Measurements from ENCODE around the gene PRDM16. TPM values are rescaled to one million over a fixed set of nuclear protein-coding genes. Genes with fewer than 3 reads are reported as not detected.

The PRDM16 gene
- total RNA-seq, 1 experiment from 2014 or later = 0.17 TPM

GRCh38 chr1:3184666-3185065, 115.7 kb downstream of the PRDM16 start:
- Mint-ChIP-seq H3K9me3 (no peaks in the 10 kb centered on the region), H3K4me1 (peaks cover 5 to 14% of the 10 kb centered on the region in 2 experiments; a peak in 3 of 4 replicates), H3K27ac (peak overlapping the region in 2 of 3 experiments; percentile 28 to 65; a peak in 2 of 7 replicates)

More at GRCh38 chr1:3184666-3185065, 115.7 kb downstream of the PRDM16 start:
- no peak overlapping the region for H2BK20ac ChIP-seq (ENCODE audit: low read depth, low read length, poor library complexity, severe bottlenecking)
- H3K27ac ChIP-seq (ENCODE audit: insufficient read length, low read depth, low read length) = no peak overlapping the region
- H3K23ac ChIP-seq (ENCODE audit: insufficient read length, low read depth, low read length) = no peak overlapping the region
- H4K20me1 ChIP-seq (ENCODE audit: control insufficient read depth, insufficient read depth, insufficient read length) = no peaks in the 10 kb centered on the region
- peaks cover 4% of the 10 kb centered on the region for H3K23me2 ChIP-seq (ENCODE audit: insufficient read length, low read depth, low read length, poor library complexity, severe bottlenecking)
- H3K4me2 ChIP-seq (ENCODE audit: insufficient read depth, insufficient read length, low read length) = no peak overlapping the region
- H2BK5ac ChIP-seq (ENCODE audit: insufficient read length, low read length) = no peak overlapping the region
- no peaks in the 10 kb centered on the region for H3K4me1 ChIP-seq (ENCODE audit: insufficient read depth, low read length)
- DNase-seq = no peak
- no peak overlapping the region for H2BK15ac ChIP-seq (ENCODE audit: low read depth, low read length)
- H3K79me1 ChIP-seq (ENCODE audit: insufficient read depth, low read depth, low read length, poor library complexity, severe bottlenecking) = no peaks in the 10 kb centered on the region
- H3K9ac ChIP-seq (ENCODE audit: extremely low read depth, insufficient read length, low read length) = no peak overlapping the region
- no peak overlapping the region for H4K91ac ChIP-seq (ENCODE audit: insufficient read length, low read depth, low read length)
- H4K8ac ChIP-seq (replicated peaks; ENCODE audit: insufficient read length, low read depth, low read length) = no peak overlapping the region
- no peak overlapping the region for H2AFZ ChIP-seq (ENCODE audit: low read length)
- no peaks in the 10 kb centered on the region for H3K27me3 ChIP-seq (ENCODE audit: insufficient read depth, low read length)
- H3K79me2 ChIP-seq (ENCODE audit: insufficient read depth, low read length) = no peaks in the 10 kb centered on the region
- no peak overlapping the region for H2AK5ac ChIP-seq (ENCODE audit: insufficient read length, low read length)
- no peak overlapping the region for H2BK12ac ChIP-seq (ENCODE audit: insufficient read length, low read depth, low read length)
- peaks cover 3% of the 10 kb centered on the region for H3K27me3 Mint-ChIP-seq (ENCODE audit: low read depth)
- no peak overlapping the region for H2BK120ac ChIP-seq (ENCODE audit: low read depth, low read length, poor library complexity, severe bottlenecking)
- H3K4ac ChIP-seq (ENCODE audit: low read depth, low read length) = no peak overlapping the region
- H3K56ac ChIP-seq (ENCODE audit: insufficient read length, low read depth, low read length) = no peak overlapping the region
- no peaks in the 10 kb centered on the region for H3K36me3 Mint-ChIP-seq (ENCODE audit: insufficient read depth in 1 of 3, low read depth in 3 of 3)
- peaks cover 4% of the 10 kb centered on the region for H3K9me3 ChIP-seq (ENCODE audit: control insufficient read depth, low read depth, low read length)
- no peak overlapping the region for H3K4me3 Mint-ChIP-seq
- no peak overlapping the region for H4K5ac ChIP-seq (ENCODE audit: insufficient read length, low read depth, low read length)
- no peak overlapping the region for H3T11ph ChIP-seq (ENCODE audit: low read length)
- no CpG with 5 or more reads among the region's 20 CpGs for WGBS (ENCODE audit: extremely low coverage, insufficient read length, low lambda C conversion rate)
- no peak for TF ChIP-seq CTCF (conservative IDR thresholded peaks at IDR 0.05)
- no peak overlapping the region for H3K18ac ChIP-seq (ENCODE audit: insufficient read length, low read depth, low read length)
- H3K14ac ChIP-seq (ENCODE audit: insufficient read depth, low read length) = peak overlapping the region; percentile 53; the same call in 1 of the 2 replicates

Measured in H9 (cell line).